Measurements from ENCODE around the gene KNL1.

Gene KNL1

DNA sequence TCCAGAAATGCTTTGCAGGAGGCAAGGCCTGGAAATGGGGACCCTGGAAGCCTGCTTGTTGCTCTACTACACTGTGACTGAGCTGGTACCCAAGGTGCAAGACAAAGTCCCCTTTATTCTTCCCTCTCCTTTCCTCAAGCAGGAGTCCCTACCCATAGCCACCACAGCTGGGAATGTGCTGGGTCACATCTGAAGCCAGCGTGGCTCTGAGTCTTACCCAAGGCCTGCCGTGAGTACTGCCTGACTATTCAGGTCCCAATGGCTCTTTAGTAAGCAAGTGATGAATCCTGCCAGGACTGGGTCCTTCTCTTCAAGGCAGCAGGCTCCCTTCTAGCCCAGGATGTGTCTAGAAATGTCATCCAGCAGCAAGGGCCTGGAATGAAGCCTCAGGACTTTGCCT is 91.3 kb downstream of the KNL1 start:
- H3K27me3 ChIP-seq: no peaks in the 10 kb centered on the region
- no peak overlapping the region for H3K4me2 ChIP-seq
- H3K9ac ChIP-seq: no peak overlapping the region
- H3K4me1 ChIP-seq: peaks cover 8% of the 10 kb centered on the region
- no peak overlapping the region for H3K4me3 ChIP-seq
- H3K9me3 ChIP-seq: no peaks in the 10 kb centered on the region
- no peak for TF ChIP-seq Cebpa-rat (IDR thresholded peaks at IDR 0.05)
- H3K27ac ChIP-seq: no peak overlapping the region
- H4K20me1 ChIP-seq: no peaks in the 10 kb centered on the region
- peaks cover 13% of the 10 kb centered on the region; the same call in 1 of the 2 replicates for H3K36me3 ChIP-seq

DNA sequence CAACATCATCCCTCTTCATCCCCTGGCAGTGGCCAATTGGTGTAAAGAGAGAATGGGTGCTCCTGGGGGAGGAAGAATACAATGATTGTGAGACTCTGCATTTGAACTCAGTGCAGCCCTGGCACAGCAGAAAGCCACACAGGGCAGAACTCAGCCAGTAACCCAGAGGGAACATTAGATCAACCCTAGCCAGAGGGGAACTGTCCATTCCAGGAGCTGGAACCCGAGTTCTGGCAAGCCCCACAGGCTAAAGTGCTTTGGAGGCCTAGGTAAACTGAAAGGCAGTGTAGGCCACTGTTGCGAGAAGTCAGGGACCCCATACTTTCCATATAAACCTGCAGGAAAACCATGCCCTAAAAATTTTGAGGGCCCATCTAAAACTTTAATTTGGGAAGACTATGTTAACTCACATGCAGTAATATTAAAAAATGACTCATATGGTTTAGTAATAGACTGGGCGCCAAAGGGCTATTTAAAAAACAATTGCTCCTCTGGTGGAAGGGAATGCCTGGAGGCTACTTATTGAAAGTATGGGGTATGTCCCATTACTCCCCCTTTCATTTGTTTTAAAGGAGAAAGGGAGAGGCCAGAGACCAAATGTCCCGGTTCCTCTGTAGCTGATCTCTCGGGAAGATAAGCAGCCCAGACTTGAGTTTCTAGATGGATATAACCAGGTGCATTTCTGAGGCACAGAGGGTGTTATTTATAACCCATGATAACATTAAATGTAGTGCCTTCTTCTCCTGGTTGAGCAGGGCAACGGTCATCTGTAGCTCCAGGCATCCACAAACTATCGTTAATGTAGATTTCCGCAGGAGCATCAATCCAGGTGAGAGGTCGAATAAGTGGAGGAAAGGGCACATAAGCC is 95.1 kb downstream of the KNL1 start:
- Histone ChIP-seq H3K9ac (no peak overlapping the region), H3K4me1 (peaks cover 12% of the 10 kb centered on the region), H4K20me1 (no peaks in the 10 kb centered on the region), H3K9me3 (no peaks in the 10 kb centered on the region), H3K27me3 (no peaks in the 10 kb centered on the region), H3K36me3 (peaks cover 26% of the 10 kb centered on the region), H3K4me2 (no peak overlapping the region), H3K27ac (no peak overlapping the region), H3K4me3 (no peak overlapping the region)
- TF ChIP-seq Cebpa-rat (IDR thresholded peaks at IDR 0.05): no peak

DNA sequence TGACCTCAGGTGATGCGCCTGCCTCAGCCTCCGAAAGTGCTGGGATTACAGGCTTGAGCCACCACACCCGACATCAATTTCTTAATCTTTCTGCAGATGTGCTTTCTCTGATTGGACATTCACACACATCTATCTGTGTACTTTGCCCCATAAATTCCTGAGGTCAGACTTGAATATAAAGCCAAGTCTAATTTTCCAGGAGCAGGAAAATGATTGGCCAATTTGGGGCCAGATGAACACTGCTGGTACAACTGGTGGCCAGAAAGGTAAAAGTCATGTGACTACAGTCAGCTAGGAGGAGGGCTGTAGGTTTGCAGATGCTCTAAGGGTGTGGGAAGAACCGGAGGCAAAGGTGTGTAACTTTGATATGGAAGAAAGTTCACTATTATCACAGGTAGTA is 97.7 kb downstream of the KNL1 start:
- no peaks in the 10 kb centered on the region for H3K9me3 ChIP-seq
- H3K4me1 ChIP-seq: peaks cover 22% of the 10 kb centered on the region
- no peaks in the 10 kb centered on the region for H4K20me1 ChIP-seq
- no peak overlapping the region for H3K9ac ChIP-seq
- TF ChIP-seq Cebpa-rat (IDR thresholded peaks at IDR 0.05): no peak
- no peak overlapping the region for H3K4me2 ChIP-seq
- no peak overlapping the region for H3K27ac ChIP-seq
- H3K4me3 ChIP-seq: no peak overlapping the region
- peaks cover 13% of the 10 kb centered on the region; the same call in 1 of the 2 replicates for H3K36me3 ChIP-seq
- H3K27me3 ChIP-seq: no peaks in the 10 kb centered on the region

DNA sequence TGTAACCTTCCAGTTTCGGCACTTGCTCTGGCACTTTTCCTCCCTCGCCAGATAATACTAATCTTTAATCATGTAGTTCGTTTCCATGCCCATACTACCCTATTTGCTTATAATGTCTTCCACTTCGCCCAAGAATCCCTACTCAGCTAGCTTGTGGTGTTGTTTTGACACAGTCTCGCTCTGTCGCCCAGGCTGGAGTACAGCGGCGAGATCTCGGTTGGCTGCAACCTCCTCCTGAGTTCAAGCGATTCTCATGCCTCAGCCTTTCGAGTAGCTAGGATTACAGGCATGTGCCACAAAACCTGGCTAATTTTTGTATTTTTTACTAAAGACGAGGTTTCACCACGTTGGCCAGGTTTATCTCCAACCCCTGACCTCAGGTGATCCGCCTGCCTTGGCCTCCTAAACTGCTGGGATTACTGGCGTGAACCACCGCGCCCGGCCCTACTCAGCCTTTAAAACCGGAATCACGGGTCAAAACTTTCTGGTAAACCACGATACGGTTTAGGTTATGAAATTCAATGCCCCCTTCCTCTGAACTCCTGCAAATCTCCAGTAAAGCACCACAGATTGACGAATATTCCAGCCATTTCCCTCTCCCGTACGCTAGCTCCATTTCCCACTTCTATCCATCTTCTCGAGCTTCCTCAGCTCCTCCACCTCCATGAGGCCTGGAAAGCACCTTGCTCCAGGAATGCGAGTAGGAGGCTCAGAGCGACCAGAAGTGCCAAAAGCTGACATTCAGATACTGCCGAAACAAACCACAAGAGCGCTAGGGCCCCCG is 100.0 kb downstream of the KNL1 start:
- Histone ChIP-seq H3K4me3 (peak overlapping the region; percentile 88), H3K36me3 (peaks cover 25% of the 10 kb centered on the region), H3K9me3 (no peaks in the 10 kb centered on the region), H3K27ac (peak overlapping the region; percentile 87), H4K20me1 (no peaks in the 10 kb centered on the region), H3K9ac (peak overlapping the region; percentile 87), H3K4me1 (peaks cover 29% of the 10 kb centered on the region), H3K4me2 (peak overlapping the region; percentile 89), H3K27me3 (no peaks in the 10 kb centered on the region)
- TF ChIP-seq Cebpa-rat (IDR thresholded peaks at IDR 0.05): no peak

DNA sequence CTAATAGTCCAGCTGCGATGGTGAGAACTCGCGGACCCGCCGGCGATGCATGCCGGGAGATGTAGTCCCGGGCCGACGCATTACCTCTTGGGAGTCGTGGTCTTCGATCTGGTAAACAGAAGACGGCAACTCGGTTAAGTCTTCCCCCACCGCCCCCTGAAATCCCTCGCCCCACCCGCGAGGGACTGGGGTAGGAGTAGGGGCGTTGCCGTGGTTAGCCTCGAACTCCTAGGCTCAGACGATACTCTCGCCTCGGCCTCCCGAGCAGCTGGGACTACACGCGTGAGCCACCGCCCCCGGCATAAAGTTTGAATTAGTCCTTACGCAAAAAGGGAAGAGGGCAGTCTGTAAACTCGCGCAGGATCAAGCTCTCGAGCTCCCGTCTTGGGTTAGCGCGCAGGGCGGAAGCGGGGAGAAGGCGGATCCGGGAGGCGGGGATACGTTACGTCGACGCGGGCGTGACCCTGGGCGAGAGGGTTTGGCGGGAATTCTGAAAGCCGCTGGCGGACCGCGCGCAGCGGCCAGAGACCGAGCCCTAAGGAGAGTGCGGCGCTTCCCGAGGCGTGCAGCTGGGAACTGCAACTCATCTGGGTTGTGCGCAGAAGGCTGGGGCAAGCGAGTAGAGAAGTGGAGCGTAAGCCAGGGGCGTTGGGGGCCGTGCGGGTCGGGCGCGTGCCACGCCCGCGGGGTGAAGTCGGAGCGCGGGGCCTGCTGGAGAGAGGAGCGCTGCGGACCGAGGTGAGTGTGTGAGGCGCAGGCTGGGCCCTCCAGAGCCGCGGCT is 100.8 kb downstream of the KNL1 start, which contains the start of gene RAD51:
Gene RAD51, plus strand, starts transcription at position 487 of the 781 bp plus-strand sequence. CDS start 3,585 bp downstream, outside the sequence.
- Histone ChIP-seq H3K27me3 (no peaks in the 10 kb centered on the region), H3K9ac (peak within 1 kb of the TSS; percentile 87), H3K4me2 (peak within 1 kb of the TSS; percentile 89), H3K36me3 (peaks cover 33% of the 10 kb centered on the region), H4K20me1 (no peaks in the 10 kb centered on the region), H3K4me1 (peaks cover 29% of the 10 kb centered on the region), H3K4me3 (peak within 1 kb of the TSS; percentile 88), H3K27ac (peak within 1 kb of the TSS; percentile 87), H3K9me3 (no peaks in the 10 kb centered on the region)
- TF ChIP-seq Cebpa-rat (IDR thresholded peaks at IDR 0.05): no peak

DNA sequence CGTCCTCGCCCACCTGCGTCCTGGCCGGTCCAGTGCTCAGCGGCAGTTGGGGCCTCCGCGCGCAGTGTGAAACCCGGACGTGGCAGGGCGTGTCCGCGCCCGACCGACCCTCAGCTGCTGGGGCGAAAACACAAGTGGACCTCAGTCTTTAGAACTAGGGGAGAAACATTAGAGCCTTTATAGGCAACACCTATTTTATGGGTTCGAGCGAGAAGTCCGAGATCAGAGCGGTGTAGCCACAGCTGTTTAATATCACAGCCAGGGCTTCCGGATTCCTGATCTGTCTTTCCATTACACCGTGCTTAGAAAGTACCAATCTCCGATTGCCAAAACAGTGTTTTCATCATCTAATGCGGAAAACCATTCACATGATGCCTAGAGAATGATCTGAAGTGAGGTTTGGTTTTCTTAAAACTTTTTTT is 101.4 kb downstream of the KNL1 start:
- no peak for TF ChIP-seq Cebpa-rat (IDR thresholded peaks at IDR 0.05)
- H3K36me3 ChIP-seq: peaks cover 39% of the 10 kb centered on the region
- peak overlapping the region; percentile 87 for H3K9ac ChIP-seq
- H3K9me3 ChIP-seq: no peaks in the 10 kb centered on the region
- H3K27me3 ChIP-seq: no peaks in the 10 kb centered on the region
- H4K20me1 ChIP-seq: no peaks in the 10 kb centered on the region
- peaks cover 29% of the 10 kb centered on the region for H3K4me1 ChIP-seq
- H3K4me3 ChIP-seq: peak overlapping the region; percentile 88
- peak overlapping the region; percentile 89 for H3K4me2 ChIP-seq
- peak overlapping the region; percentile 87 for H3K27ac ChIP-seq

- H3K27ac ChIP-seq: no peak overlapping the region
- peaks cover 47% of the 10 kb centered on the region for H3K36me3 ChIP-seq
- H3K4me3 ChIP-seq: peak overlapping the region; percentile 88
- H3K9ac ChIP-seq: peak overlapping the region; percentile 87
- H3K4me2 ChIP-seq: peak overlapping the region; percentile 89
- no peak for TF ChIP-seq Cebpa-rat (IDR thresholded peaks at IDR 0.05)
- no peaks in the 10 kb centered on the region for H4K20me1 ChIP-seq
- H3K27me3 ChIP-seq: no peaks in the 10 kb centered on the region
- H3K4me1 ChIP-seq: peaks cover 29% of the 10 kb centered on the region
- H3K9me3 ChIP-seq: no peaks in the 10 kb centered on the region
Observed at GRCh38 chr15:40696228-40696627, 102.2 kb downstream of the KNL1 start.

DNA sequence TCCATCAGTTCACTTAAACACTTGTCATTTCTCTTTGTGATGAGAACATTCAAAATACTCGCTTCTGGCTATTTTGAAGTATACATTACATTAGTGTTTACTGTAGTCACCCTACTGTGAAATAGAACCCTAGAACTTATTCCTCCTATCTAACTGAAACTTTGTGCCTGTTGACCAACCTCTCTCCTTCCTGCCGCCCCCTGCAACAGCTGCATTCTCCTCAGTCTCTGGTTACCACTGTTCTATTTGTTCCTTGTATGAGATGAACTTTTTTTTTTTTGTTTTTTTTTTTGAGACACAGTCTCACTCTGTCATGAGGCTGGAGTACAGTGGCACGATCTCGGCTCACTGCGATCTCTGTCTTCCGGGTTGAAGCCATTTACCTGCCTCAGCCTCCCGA is 103.9 kb downstream of the KNL1 start:
- peaks cover 29% of the 10 kb centered on the region for H3K4me1 ChIP-seq
- no peak for TF ChIP-seq Cebpa-rat (IDR thresholded peaks at IDR 0.05)
- H3K4me3 ChIP-seq: no peak overlapping the region
- no peak overlapping the region for H3K4me2 ChIP-seq
- H3K27me3 ChIP-seq: no peaks in the 10 kb centered on the region
- H3K9me3 ChIP-seq: no peaks in the 10 kb centered on the region
- peaks cover 50% of the 10 kb centered on the region for H3K36me3 ChIP-seq
- no peaks in the 10 kb centered on the region for H4K20me1 ChIP-seq
- H3K27ac ChIP-seq: no peak overlapping the region
- no peak overlapping the region for H3K9ac ChIP-seq

- TF ChIP-seq Cebpa-rat (IDR thresholded peaks at IDR 0.05): no peak
- Histone ChIP-seq H3K27me3 (no peaks in the 10 kb centered on the region), H3K4me1 (peaks cover 3% of the 10 kb centered on the region; the same call in 1 of the 2 replicates), H3K9me3 (no peaks in the 10 kb centered on the region), H3K27ac (no peak overlapping the region), H3K4me3 (no peak overlapping the region), H4K20me1 (no peaks in the 10 kb centered on the region), H3K4me2 (no peak overlapping the region), H3K9ac (no peak overlapping the region), H3K36me3 (peaks cover 92% of the 10 kb centered on the region)
Observed at GRCh38 chr15:40702077-40702476, 108.0 kb downstream of the KNL1 start.

All from BLaER1 (cell line).